CD14-positive monocyte (primary cell): ENCODE measurements around the gene EIF1. TPM values are rescaled to one million over a fixed set of nuclear protein-coding genes. Genes with fewer than 3 reads are reported as not detected.

ENCODE experiments used
- DNase-seq, 3 donors: peaks; one replicate each; pipeline ENCODE4 v3.0.0-alpha.2; 2011 to 2022
- H2AFZ ChIP-seq: 2 replicates; pipeline ENCODE4 v1.6.0; 2012; ENCODE audit warnings: mild to moderate bottlenecking, low read depth, low read length, inconsistent platforms; ENCODE audit not compliant: insufficient read depth, poor library complexity, severe bottlenecking
- H3K27ac ChIP-seq, 2 donors: 1 replicate in 1 of 2; 2 replicates in 1 of 2; pipeline ENCODE4 v1.5.1; 2012 to 2013; ENCODE audit warnings: low read length in 2 of 2, control low read depth in 1 of 2, inconsistent platforms in 1 of 2, low read depth in 1 of 2, mild to moderate bottlenecking in 1 of 2
- H3K27me3 ChIP-seq, 2 donors: one replicate each; pipeline versions ENCODE4 v1.6.0 to v1.6.1; 2011 to 2013; ENCODE audit warnings: low read length in 2 of 2; ENCODE audit not compliant: control insufficient read depth in 2 of 2, insufficient read depth in 2 of 2
- H3K36me3 ChIP-seq, 2 donors: replicated peaks in 1 of 2; 1 replicate in 1 of 2; 2 replicates in 1 of 2; pipeline versions ENCODE4 v1.5.1 to v1.6.1; 2012 to 2013; ENCODE audit warnings: low read length in 2 of 2, control low read depth in 1 of 2, inconsistent platforms in 1 of 2, mild to moderate bottlenecking in 1 of 2; ENCODE audit not compliant: insufficient read depth in 2 of 2, control insufficient read depth in 1 of 2
- H3K4me1 ChIP-seq, 2 donors: 1 replicate in 1 of 2; 2 replicates in 1 of 2; pipeline versions ENCODE4 v1.5.1 to v1.6.1; 2012 to 2013; ENCODE audit warnings: low read length in 2 of 2, control low read depth in 1 of 2, inconsistent platforms in 1 of 2, mild to moderate bottlenecking in 1 of 2, moderate library complexity in 1 of 2; ENCODE audit not compliant: insufficient read depth in 2 of 2, control insufficient read depth in 1 of 2
- H3K4me2 ChIP-seq: replicated peaks from 2 replicates; pipeline ENCODE3; 2012; ENCODE audit warnings: low read length, moderate library complexity, mild to moderate bottlenecking; ENCODE audit not compliant: poor library complexity, severe bottlenecking; ENCODE audit errors: extremely low read depth
- H3K4me3 ChIP-seq, 3 experiments: fragments of 200-600 bp in 1 of 3; sonication (generic) in 1 of 3; replicated peaks in 1 of 3; 1 replicate in 2 of 3; 2 replicates in 1 of 3; pipeline ENCODE4 v1.5.1; 2011 to 2013; ENCODE audit warnings: low read length in 3 of 3, mild to moderate bottlenecking in 3 of 3, control low read depth in 2 of 3, low read depth in 2 of 3, inconsistent platforms in 1 of 3, moderate library complexity in 1 of 3
- H3K79me2 ChIP-seq: 2 replicates; pipeline ENCODE4 v1.6.0; 2012; ENCODE audit warnings: mild to moderate bottlenecking, control low read depth, inconsistent platforms, low read length, moderate library complexity; ENCODE audit not compliant: insufficient read depth
- H3K9ac ChIP-seq: 2 replicates; pipeline ENCODE4 v1.6.0; 2017; ENCODE audit warnings: low read length, mild to moderate bottlenecking; ENCODE audit not compliant: insufficient read depth, poor library complexity, severe bottlenecking
- H3K9me3 ChIP-seq, 2 donors: replicated peaks in 1 of 2; 1 replicate in 1 of 2; 2 replicates in 1 of 2; pipeline versions ENCODE4 v1.5.1 to v1.6.1; 2012 to 2013; ENCODE audit warnings: low read length in 2 of 2, control low read depth in 1 of 2; ENCODE audit not compliant: control insufficient read depth in 1 of 2, insufficient read depth in 1 of 2
- H4K20me1 ChIP-seq: 2 replicates; pipeline ENCODE4 v1.6.0; 2012; ENCODE audit warnings: mild to moderate bottlenecking, low read length, control low read depth, moderate library complexity; ENCODE audit not compliant: insufficient read depth
- H3K27ac Mint-ChIP-seq, 7 donors: one replicate each; pipeline ENCODE4 v1.8.0; 2020; ENCODE audit warnings: mild to moderate bottlenecking in 7 of 7, mixed read lengths in 7 of 7, moderate library complexity in 6 of 7, inconsistent platforms in 2 of 7
- H3K27me3 Mint-ChIP-seq, 3 donors: one replicate each; pipeline ENCODE4 v1.8.0; 2021 to 2022; ENCODE audit warnings: low read depth in 3 of 3, mild to moderate bottlenecking in 3 of 3, mixed read lengths in 3 of 3, moderate library complexity in 3 of 3, inconsistent platforms in 1 of 3
- H3K36me3 Mint-ChIP-seq, 2 donors: one replicate each; pipeline ENCODE4 v1.8.0; 2020; ENCODE audit warnings: mixed read lengths in 2 of 2, inconsistent platforms in 1 of 2, mild to moderate bottlenecking in 1 of 2
- H3K4me1 Mint-ChIP-seq: one replicate; pipeline ENCODE4 v1.8.0; 2020; ENCODE audit warnings: mild to moderate bottlenecking, mixed read lengths
- H3K4me3 Mint-ChIP-seq, 2 donors: one replicate each; pipeline ENCODE4 v1.8.0; 2020; ENCODE audit warnings: mild to moderate bottlenecking in 2 of 2, mixed read lengths in 2 of 2, moderate library complexity in 1 of 2
- H3K9me3 Mint-ChIP-seq, 7 donors: one replicate each; pipeline ENCODE4 v1.8.0; 2020 to 2022; ENCODE audit warnings: mixed read lengths in 7 of 7, mild to moderate bottlenecking in 6 of 7, moderate library complexity in 6 of 7, inconsistent platforms in 2 of 7
- WGBS: methylation state at CpG from one replicate; pipeline ENCODE4 v1.1.5; 2013; ENCODE audit warnings: missing lambda C conversion rate; ENCODE audit not compliant: insufficient coverage; 5-methylcytosine and 5-hydroxymethylcytosine counted together
- intact Hi-C, 2 donors: fragments of 100-400 bp; cut with micrococcal nuclease; formaldehyde crosslinking; loops; one replicate each; pipeline versions ENCODE4 v1.15.0 to v1.15.1; 2023
- polyA plus RNA-seq, 3 donors: library from polyadenylated mRNA; depleted of rRNA in 1 of 3; unstranded in 2 of 3; stranded (reverse) in 1 of 3; fragments of 300-500 nt in 2 of 3; fragments of >200 nt in 1 of 3; fragmentation: Illumina TruSeq in 2 of 3; gene quantifications; 1 replicate in 2 of 3; 2 replicates in 1 of 3; pipeline ENCODE4 v1.2.3, GENCODE V29; 2012 to 2021
- TF ChIP-seq, protein P1 (sequence below): fragments of 200-600 bp; IDR thresholded peaks from one replicate; pipeline ENCODE4 v1.8.0; 2022; ENCODE audit warnings: antibody characterized with exemption, mild to moderate bottlenecking

Gene EIF1
- polyA plus RNA-seq, 3 donors, result 1,176 to 1,536 (median 1,425) TPM

DNA sequence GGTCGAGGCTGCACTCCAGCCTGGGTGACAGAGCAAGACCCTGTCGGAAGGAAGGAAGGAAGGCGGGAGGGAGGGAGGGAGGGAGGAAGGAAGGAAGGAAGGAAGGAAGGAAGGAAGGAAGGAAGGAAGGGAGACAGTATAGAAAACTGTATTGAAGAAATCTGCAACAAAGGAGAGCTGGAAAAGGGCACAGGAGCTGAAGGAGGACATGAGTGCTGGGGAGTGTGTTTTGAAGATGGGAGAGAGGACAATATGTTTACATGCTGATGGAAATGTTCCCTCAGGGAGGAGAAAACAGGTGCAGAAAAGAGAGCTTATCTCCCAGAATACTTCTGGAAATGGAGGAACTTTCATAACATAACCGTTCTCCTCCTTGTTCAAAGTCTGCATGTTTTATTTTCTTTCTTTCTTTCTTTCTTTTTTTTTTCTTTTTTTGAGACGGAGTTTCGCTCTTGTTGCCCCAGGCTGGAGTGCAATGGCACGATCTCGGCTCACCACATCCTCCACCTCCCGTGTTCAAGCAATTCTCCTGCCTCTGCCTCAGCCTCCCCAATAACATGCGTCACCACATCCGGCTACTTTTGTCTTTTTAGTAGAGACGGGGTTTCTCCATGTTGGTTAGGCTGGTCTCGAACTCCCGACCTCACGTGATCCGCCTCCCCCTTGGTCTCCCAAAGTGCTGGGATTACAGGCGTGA is 48.4 kb downstream of the EIF1 start:
- TF ChIP-seq, protein P1, sequence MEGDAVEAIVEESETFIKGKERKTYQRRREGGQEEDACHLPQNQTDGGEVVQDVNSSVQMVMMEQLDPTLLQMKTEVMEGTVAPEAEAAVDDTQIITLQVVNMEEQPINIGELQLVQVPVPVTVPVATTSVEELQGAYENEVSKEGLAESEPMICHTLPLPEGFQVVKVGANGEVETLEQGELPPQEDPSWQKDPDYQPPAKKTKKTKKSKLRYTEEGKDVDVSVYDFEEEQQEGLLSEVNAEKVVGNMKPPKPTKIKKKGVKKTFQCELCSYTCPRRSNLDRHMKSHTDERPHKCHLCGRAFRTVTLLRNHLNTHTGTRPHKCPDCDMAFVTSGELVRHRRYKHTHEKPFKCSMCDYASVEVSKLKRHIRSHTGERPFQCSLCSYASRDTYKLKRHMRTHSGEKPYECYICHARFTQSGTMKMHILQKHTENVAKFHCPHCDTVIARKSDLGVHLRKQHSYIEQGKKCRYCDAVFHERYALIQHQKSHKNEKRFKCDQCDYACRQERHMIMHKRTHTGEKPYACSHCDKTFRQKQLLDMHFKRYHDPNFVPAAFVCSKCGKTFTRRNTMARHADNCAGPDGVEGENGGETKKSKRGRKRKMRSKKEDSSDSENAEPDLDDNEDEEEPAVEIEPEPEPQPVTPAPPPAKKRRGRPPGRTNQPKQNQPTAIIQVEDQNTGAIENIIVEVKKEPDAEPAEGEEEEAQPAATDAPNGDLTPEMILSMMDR, result no peak
- Histone ChIP-seq H3K27ac (no peak overlapping the region), H3K4me2 (no peak overlapping the region), H2AFZ (no peak overlapping the region), H3K36me3 (no peaks in the 10 kb centered on the region), H3K4me1 (peaks cover 6 to 8% of the 10 kb centered on the region in 2 donors), H3K9ac (no peak overlapping the region), H3K27me3 (peaks cover 27 to 49% of the 10 kb centered on the region in 2 donors), H4K20me1 (no peaks in the 10 kb centered on the region), H3K79me2 (no peaks in the 10 kb centered on the region), H3K9me3 (no peaks in the 10 kb centered on the region), H3K4me3 (no peak overlapping the region)
- Mint-ChIP-seq H3K4me1 (peaks cover 7% of the 10 kb centered on the region), H3K4me3 (peak overlapping the region in 1 of 2 donors; percentile 71), H3K9me3 (peaks cover 0 to 12% (median 2%) of the 10 kb centered on the region in 7 donors), H3K36me3 (peaks cover 0 to 5% of the 10 kb centered on the region in 2 donors), H3K27ac (no peak overlapping the region), H3K27me3 (peaks cover 45 to 59% (median 58%) of the 10 kb centered on the region in 3 donors)
- intact Hi-C loops, result no loop called here
- 62% methylated on average over 12 of the region's 17 CpGs for WGBS
- DNase-seq, result no peak

DNA sequence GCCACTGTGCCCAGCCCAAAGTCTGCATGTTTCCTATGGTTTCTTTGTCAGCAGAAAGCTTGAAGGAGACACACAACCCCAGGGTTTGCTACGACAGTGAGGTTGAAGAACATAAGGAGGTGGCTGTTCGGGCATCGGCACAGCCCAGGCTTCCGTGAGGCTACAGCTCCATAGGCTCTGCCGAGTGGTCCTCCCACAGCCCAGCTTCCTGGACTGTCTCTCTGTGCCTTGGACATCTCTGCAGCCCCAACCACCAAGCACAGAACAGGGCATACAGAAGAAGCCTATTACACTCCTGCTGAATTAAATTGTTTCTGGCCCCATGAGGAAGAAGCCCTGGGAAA is 49.0 kb downstream of the EIF1 start:
- 50% methylated on average over 5 of the region's 5 CpGs for WGBS
- Histone ChIP-seq H3K27ac (no peak overlapping the region), H3K79me2 (no peaks in the 10 kb centered on the region), H3K4me2 (no peak overlapping the region), H3K36me3 (no peaks in the 10 kb centered on the region), H3K27me3 (peaks cover 21 to 44% of the 10 kb centered on the region in 2 donors), H3K4me1 (peaks cover 6 to 8% of the 10 kb centered on the region in 2 donors), H4K20me1 (no peaks in the 10 kb centered on the region), H3K9ac (no peak overlapping the region), H2AFZ (no peak overlapping the region), H3K9me3 (no peaks in the 10 kb centered on the region), H3K4me3 (no peak overlapping the region)
- Mint-ChIP-seq H3K27ac (no peak overlapping the region), H3K4me3 (peak overlapping the region in 1 of 2 donors; percentile 48), H3K9me3 (peaks cover 0 to 12% (median 2%) of the 10 kb centered on the region in 7 donors), H3K36me3 (peaks cover 0 to 5% of the 10 kb centered on the region in 2 donors), H3K4me1 (peaks cover 7% of the 10 kb centered on the region), H3K27me3 (peaks cover 41 to 54% (median 52%) of the 10 kb centered on the region in 3 donors)
- TF ChIP-seq, protein P1, result no peak
- intact Hi-C loops, result loop anchor here (1.0 to 2.0 kb wide), 2 partner anchors 63 to 64 kb away; no protein-coding TSS in a partner anchor
- DNase-seq, result no peak
